Gastrocnemius medialis (tissue), 4 donors: ENCODE data around the gene PPM1J.

Experiments
- CTCF ChIP-seq, 5 experiments: fragments of 450-650 bp in 3 of 5; fragments of 200-600 bp in 2 of 5; sonication (generic) in 2 of 5; IDR thresholded peaks in 4 of 5; conservative IDR thresholded peaks in 1 of 5; 1 replicate in 4 of 5; 2 replicates in 1 of 5; pipeline ENCODE4 v1.5.1; 2016 to 2019; ENCODE audit warnings: antibody characterized with exemption in 5 of 5, mild to moderate bottlenecking in 3 of 5, moderate library complexity in 3 of 5
- POLR2A ChIP-seq, 2 donors: fragments of 450-650 bp; IDR thresholded peaks; one replicate each; pipeline ENCODE4 v1.6.1; 2017; ENCODE audit warnings: antibody characterized with exemption in 2 of 2, mild to moderate bottlenecking in 2 of 2, moderate library complexity in 2 of 2

GRCh38 chr1:112677501-112677900 is 37.6 kb downstream of the PPM1J start:
- no peak for TF ChIP-seq CTCF (IDR thresholded peaks at IDR 0.05 in 4 of 5, conservative IDR thresholded peaks at IDR 0.05 in 1 of 5)
- TF ChIP-seq POLR2A (IDR thresholded peaks at IDR 0.05), result no peak
